Astrocyte of the cerebellum (primary cell): ENCODE measurements around the gene SLC12A8.

ENCODE experiments used
- DNase-seq: peaks from one replicate; pipeline ENCODE4 v3.0.0-alpha.2; 2011; ENCODE audit warnings: low read depth
- H3K4me3 ChIP-seq: 2 replicates; pipeline ENCODE4 v1.5.1; 2011; ENCODE audit warnings: mild to moderate bottlenecking, low read depth, low read length, moderate library complexity
- in situ Hi-C: cut with HindIII; loops from 2 replicates; pipeline ENCODE4 v1.10.0; 2017; ENCODE audit warnings: low sequenced_read_pairs
- TF ChIP-seq, protein P1 (sequence below): IDR thresholded peaks from 2 replicates; pipeline ENCODE4 v1.5.1; 2012; ENCODE audit warnings: low read length, low read depth, moderate library complexity, mild to moderate bottlenecking; ENCODE audit errors: missing control alignments

SLC12A8 gene

GRCh38 chr3:125191256-125191655, 21.3 kb downstream of the SLC12A8 start:
- DNase-seq: no peak
- TF ChIP-seq, protein P1, sequence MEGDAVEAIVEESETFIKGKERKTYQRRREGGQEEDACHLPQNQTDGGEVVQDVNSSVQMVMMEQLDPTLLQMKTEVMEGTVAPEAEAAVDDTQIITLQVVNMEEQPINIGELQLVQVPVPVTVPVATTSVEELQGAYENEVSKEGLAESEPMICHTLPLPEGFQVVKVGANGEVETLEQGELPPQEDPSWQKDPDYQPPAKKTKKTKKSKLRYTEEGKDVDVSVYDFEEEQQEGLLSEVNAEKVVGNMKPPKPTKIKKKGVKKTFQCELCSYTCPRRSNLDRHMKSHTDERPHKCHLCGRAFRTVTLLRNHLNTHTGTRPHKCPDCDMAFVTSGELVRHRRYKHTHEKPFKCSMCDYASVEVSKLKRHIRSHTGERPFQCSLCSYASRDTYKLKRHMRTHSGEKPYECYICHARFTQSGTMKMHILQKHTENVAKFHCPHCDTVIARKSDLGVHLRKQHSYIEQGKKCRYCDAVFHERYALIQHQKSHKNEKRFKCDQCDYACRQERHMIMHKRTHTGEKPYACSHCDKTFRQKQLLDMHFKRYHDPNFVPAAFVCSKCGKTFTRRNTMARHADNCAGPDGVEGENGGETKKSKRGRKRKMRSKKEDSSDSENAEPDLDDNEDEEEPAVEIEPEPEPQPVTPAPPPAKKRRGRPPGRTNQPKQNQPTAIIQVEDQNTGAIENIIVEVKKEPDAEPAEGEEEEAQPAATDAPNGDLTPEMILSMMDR: no peak
- H3K4me3 ChIP-seq: no peak overlapping the region
- in situ Hi-C loops: no loop called here

- no peak for DNase-seq
- H3K4me3 ChIP-seq: no peak overlapping the region
- TF ChIP-seq, protein P1: no peak
- in situ Hi-C loops: no loop called here
These were observed 21.8 kb downstream of the SLC12A8 start for GRCh38 chr3:125190786-125191185.

DNA sequence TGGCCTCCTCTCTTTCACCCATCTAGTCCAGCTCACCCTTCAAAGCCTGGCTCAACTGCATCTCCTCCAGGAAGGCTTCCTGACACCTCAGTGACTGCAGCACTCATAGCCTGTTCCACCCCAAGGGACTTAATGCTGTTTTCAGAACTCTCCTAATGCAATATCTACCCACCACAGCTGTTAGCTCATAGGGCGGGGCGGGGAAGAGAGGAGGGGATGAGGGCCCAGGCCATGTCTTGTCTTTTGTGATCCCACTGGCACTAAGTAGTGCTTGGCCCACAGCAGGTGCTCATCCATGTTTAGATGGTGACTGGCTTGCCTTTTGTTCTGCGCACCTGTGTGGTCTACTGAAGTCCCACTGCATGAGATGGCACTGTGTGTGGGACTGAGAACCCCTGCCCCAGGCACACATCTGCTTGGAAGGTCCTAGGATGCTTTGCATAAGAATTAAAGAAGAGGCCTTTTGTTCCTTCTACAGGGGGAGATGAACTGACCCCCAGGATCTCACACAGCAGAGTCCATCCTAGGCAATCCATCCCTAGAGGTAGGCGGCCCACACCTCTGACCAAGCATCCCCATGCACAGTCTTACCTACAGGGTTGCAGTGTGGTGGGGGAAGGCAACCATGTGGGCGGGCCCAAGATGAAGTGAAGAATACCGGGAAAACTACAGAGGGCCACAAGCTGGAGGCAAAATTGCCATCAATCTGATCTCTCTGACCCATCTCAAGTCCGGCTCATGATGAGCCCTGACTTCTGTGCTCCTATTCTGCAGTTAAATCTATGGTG, 23.0 kb downstream of the SLC12A8 start:
- TF ChIP-seq, protein P1: no peak
- H3K4me3 ChIP-seq: no peak overlapping the region
- DNase-seq: no peak
- in situ Hi-C loops: no loop called here

- DNase-seq: no peak
- in situ Hi-C loops: no loop called here
- H3K4me3 ChIP-seq: no peak overlapping the region
- TF ChIP-seq, protein P1: no peak
These were observed 23.6 kb downstream of the SLC12A8 start for GRCh38 chr3:125188955-125189354.

DNA sequence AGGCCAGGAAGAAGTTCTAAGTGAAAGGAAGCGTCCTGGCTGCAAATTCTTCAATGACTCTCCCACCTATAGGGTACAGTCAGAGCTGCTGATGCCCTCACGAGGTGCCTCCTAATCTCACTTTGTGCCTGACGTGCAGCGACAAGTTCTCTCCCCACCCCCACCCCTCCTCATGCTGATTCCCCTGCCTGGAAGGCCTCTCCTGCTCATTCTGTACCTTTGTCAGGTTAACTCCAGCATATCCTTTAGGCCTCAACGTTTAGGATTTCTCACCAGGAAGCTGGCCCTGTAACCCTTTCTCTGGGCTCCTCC, 25.0 kb downstream of the SLC12A8 start:
- TF ChIP-seq, protein P1: no peak
- no peak overlapping the region for H3K4me3 ChIP-seq
- in situ Hi-C loops: no loop called here
- DNase-seq: no peak

GRCh38 chr3:125186800-125187598, 25.5 kb downstream of the SLC12A8 start:
- in situ Hi-C loops: no loop called here
- TF ChIP-seq, protein P1: no peak
- DNase-seq: no peak
- no peak overlapping the region for H3K4me3 ChIP-seq
